HUES64 (cell line): ENCODE data around the gene ZNF197.
"Not testable (repeated sequence)": the region's sequence is repeated elsewhere in the genome, so short reads cannot be mapped to it uniquely, and the experiment has no call there.

ENCODE experiments used
- H3K27ac ChIP-seq: 2 replicates; pipeline ENCODE4 v1.7.0; 2013; ENCODE audit warnings: low read depth, low read length, inconsistent platforms
- H3K27me3 ChIP-seq: 2 replicates; pipeline ENCODE4 v1.6.1; 2013; ENCODE audit warnings: mild to moderate bottlenecking, low read length; ENCODE audit not compliant: insufficient read depth
- H3K36me3 ChIP-seq: 2 replicates; pipeline ENCODE4 v1.6.1; 2013; ENCODE audit warnings: mild to moderate bottlenecking, low read length; ENCODE audit not compliant: insufficient read depth
- H3K4me1 ChIP-seq: 2 replicates; pipeline ENCODE4 v1.6.1; 2013; ENCODE audit warnings: mild to moderate bottlenecking, low read length, moderate library complexity; ENCODE audit not compliant: insufficient read depth
- H3K4me3 ChIP-seq: 2 replicates; pipeline ENCODE4 v1.5.1; 2013; ENCODE audit warnings: mild to moderate bottlenecking, low read length, moderate library complexity
- H3K9ac ChIP-seq: 2 replicates; pipeline ENCODE4 v1.6.1; 2013; ENCODE audit warnings: mild to moderate bottlenecking, low read depth, low read length
- H3K9me3 ChIP-seq: 2 replicates; pipeline ENCODE4 v1.6.1; 2013; ENCODE audit warnings: low read depth, low read length; ENCODE audit not compliant: insufficient read depth
- WGBS: fragments of 150-250, 120-280 bp; methylation state at CpG from one replicate; pipeline ENCODE4 v1.1.7; 2013; ENCODE audit warnings: missing lambda C conversion rate; 5-methylcytosine and 5-hydroxymethylcytosine counted together

The ZNF197 gene

DNA sequence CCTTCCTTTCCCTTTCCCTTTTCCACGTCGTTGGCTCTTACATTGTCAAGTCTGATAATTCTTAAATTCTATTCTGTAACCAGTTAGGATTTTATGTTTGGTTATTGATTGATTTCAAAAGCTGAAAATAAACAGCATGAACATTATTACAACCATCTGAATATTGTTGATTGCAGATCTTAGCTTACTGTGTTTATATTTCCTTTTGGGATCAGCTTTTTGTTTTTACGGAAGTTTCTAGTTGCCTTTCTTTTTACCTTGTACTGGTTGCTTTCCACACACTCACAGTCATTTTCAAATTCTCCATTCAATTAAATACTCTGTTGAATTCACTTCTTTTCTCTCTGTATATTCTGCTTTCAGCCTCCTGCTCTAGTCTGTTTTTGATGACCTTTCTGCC lies 40.3 kb downstream of the ZNF197 start:
- Histone ChIP-seq H3K4me1 (no peaks in the 10 kb centered on the region), H3K4me3 (no peak overlapping the region), H3K36me3 (peaks cover 19% of the 10 kb centered on the region), H3K27me3 (no peaks in the 10 kb centered on the region), H3K9ac (no peak overlapping the region), H3K27ac (no peak overlapping the region), H3K9me3 (no peaks in the 10 kb centered on the region)
- WGBS: 96% methylated on average over 1 of the region's 3 CpGs

DNA sequence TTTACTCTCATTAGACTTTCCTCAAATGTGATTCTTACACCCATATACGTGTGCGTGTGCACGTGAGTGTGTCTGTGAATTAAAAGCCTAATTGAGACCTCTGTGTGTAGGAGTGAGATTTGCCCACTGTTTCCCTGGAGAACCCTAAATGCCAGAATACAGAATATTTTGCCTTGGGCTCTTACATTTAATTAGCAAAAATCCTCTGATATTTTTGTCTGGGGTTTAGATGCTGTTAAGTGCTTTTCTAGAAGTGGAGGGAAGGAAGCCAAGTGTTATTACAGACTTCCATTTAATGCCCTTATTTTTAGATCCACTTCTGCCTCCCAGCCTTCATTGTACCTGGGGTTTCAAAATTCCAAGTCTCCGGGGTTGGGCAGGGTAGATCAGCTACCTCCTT lies 41.5 kb downstream of the ZNF197 start:
- Histone ChIP-seq H3K9me3 (no peaks in the 10 kb centered on the region), H3K27ac (no peak overlapping the region), H3K9ac (no peak overlapping the region), H3K4me1 (no peaks in the 10 kb centered on the region), H3K4me3 (no peak overlapping the region), H3K27me3 (no peaks in the 10 kb centered on the region), H3K36me3 (peaks cover 7% of the 10 kb centered on the region)
- 86% methylated on average over 4 of the region's 4 CpGs for WGBS

DNA sequence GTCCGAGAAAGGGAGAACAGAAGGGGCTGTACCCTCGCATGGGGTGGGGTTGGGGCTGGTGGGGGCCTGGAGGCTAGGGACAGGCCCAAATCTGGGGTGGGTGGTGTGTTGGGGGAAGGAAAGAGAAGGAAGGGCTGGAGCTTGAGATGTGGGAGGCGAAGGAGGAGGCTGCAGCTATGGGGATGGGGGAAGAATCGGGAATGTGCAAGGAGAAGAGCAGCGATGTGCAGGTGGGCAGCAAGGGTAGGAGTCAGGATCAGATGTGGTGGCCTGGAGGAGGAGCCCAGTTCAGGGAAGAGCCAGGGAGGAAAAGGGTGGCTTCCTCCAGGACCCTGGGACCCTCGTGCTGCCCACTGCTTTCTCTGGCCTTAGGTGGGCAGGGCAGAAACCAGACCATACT lies 44.9 kb downstream of the ZNF197 start:
- H3K27ac ChIP-seq: no peak overlapping the region
- 94% methylated on average over 6 of the region's 6 CpGs for WGBS
- no peaks in the 10 kb centered on the region for H3K9me3 ChIP-seq
- H3K9ac ChIP-seq: no peak overlapping the region
- no peaks in the 10 kb centered on the region for H3K27me3 ChIP-seq
- H3K4me3 ChIP-seq: no peak overlapping the region
- H3K36me3 ChIP-seq: no peaks in the 10 kb centered on the region
- no peaks in the 10 kb centered on the region for H3K4me1 ChIP-seq

DNA sequence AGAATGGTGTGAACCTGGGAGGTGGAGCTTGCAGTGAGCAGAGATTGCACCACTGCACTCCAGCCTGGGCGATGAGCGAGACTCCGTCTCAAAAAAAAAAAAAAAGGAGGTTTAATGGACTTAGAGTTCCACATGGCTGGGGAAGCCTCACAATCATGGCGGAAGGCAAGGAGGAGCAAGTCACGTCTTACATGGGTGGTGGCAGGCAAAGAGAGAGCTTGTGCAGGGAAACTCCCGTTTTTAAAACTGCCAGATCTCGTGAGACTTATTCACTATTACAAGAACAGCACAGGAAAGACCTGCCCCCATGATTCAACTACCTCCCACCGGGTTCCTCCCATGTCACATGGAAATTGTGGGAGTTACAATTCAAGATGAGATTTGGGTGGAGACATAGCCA lies 48.6 kb downstream of the ZNF197 start:
- H3K9me3 ChIP-seq, H3K27me3 ChIP-seq, H3K4me1 ChIP-seq, H3K4me3 ChIP-seq, H3K27ac ChIP-seq, H3K36me3 ChIP-seq, H3K9ac ChIP-seq: not testable (repeated sequence)
- WGBS: 91% methylated on average over 7 of the region's 8 CpGs

DNA sequence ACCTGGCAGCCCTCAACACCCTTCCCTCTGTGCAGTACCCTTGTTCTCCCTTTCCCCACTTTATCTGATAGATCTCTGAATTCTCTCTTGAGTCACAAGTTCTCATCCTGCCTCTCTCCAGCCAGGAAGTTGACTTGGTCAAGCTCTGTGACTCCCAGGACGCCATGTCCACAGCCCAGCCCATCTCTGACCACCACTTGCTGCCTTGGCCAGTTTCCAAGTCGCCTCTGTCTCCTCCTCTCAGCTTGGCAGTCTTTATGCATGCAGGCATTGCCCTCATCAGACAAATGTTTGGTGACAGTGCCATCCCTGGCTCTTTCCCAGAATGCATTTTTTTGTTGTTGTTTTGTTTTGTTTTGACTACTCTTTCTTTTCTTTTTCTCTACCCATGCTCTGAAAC lies 49.4 kb downstream of the ZNF197 start:
- H3K27ac ChIP-seq: no peak overlapping the region
- no peak overlapping the region for H3K9ac ChIP-seq
- no peaks in the 10 kb centered on the region for H3K27me3 ChIP-seq
- no peak overlapping the region for H3K4me3 ChIP-seq
- no peaks in the 10 kb centered on the region for H3K9me3 ChIP-seq
- H3K4me1 ChIP-seq: no peaks in the 10 kb centered on the region
- H3K36me3 ChIP-seq: no peaks in the 10 kb centered on the region
- WGBS: 65% methylated on average over 2 of the region's 2 CpGs

DNA sequence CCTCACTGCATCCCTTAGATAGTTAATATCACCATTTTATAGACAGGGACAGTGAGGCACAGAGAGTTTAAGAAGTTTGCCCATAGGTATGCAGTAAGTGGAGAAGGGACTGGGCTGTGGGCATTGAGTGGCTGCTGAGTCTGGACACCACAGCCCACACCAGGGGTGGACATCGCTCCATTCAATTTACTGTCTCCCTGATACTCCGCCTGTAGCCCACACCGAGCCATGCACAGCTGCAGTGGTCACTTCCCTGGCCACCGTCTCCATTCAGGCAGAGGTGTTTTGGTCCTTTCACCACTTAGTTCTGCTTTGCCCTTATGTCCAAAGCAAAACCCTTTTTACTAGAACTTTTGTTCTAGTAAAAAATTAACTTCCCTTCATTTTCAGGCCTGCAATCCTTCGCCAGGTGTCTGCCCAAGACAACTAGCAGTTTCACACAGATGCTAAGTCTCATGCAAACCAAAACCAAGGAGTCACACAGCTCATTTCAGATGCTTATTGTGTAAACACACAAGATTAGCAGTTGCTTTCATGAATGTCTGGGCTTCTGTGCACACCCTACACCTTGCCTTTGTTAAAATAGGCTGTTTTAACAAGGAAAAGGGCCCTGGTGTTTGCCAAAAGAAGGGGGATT lies 53.8 kb downstream of the ZNF197 start:
- H3K27ac ChIP-seq: no peak overlapping the region
- H3K4me1 ChIP-seq: no peaks in the 10 kb centered on the region
- 94% methylated on average over 5 of the region's 5 CpGs for WGBS
- peaks cover 7% of the 10 kb centered on the region; the same call in 1 of the 2 replicates for H3K36me3 ChIP-seq
- peaks cover 10% of the 10 kb centered on the region for H3K9me3 ChIP-seq
- H3K9ac ChIP-seq: no peak overlapping the region
- no peaks in the 10 kb centered on the region for H3K27me3 ChIP-seq
- no peak overlapping the region for H3K4me3 ChIP-seq

DNA sequence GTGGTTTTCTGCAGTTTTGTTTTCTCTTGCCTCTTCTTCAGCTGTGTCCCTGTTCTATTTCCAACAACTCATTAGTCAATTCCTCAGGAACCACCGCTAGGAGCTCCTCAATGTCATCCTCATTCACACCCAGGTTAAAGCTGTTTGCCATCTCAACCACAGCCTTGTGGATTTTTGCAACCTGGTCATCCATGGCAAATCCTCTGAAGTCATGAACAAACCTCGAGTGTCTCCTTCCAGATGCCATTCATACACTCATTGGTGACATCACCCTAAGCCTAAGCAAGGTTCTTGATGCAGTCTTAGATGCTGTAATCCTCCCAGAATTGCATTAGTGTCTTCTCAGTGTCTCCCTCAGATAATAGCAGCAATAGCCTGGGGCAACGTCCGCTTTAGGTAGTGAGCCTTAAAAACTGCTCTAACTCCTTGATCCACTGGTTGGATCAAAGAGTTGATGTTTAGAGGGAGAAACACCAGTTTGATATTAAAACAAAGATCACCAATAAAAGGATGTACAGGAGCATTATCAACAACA lies 56.2 kb downstream of the ZNF197 start:
- 97% methylated on average over 4 of the region's 4 CpGs for WGBS
- H3K9ac ChIP-seq: no peak overlapping the region

DNA sequence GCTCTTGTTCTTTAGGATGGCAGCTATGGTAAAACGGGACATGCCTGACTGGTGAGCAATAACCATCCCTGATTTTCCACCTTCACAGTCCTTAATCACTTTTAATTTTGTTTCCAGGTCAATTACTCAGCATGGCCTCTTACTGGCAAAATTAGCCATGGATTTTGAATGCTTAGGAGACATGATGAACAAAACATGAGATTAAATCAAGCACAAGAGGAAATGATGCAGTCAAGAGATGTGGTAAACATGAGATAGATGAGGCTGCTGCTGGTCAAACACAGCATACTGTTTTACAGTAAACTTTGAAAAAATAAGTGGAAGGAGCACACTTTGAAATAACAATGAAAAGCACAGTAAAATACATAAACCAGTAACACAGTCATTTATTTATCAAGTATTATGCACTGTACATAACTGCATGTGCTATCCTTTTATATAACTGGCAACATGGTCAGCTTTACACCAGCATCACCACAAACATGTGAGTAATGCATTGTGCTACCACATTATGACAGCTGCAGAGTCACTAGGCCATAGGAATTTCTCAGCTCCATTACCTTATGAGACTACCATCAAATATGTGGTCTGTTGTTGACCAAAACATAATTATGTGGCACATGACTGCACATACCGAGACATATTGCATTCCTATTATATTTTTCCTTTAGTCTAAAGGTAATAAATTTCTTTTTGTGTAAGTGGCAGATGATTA lies 57.5 kb downstream of the ZNF197 start:
- 93% methylated on average over 1 of the region's 2 CpGs for WGBS
- H3K27me3 ChIP-seq: no peaks in the 10 kb centered on the region
- peaks cover 14% of the 10 kb centered on the region; the same call in 1 of the 2 replicates for H3K36me3 ChIP-seq
- no peak overlapping the region for H3K27ac ChIP-seq
- H3K4me1 ChIP-seq: no peaks in the 10 kb centered on the region
- peaks cover 26% of the 10 kb centered on the region for H3K9me3 ChIP-seq
- no peak overlapping the region for H3K4me3 ChIP-seq
- no peak overlapping the region for H3K9ac ChIP-seq

More for the DNA sequence above, 56.2 kb downstream of the ZNF197 start:
- Histone ChIP-seq H3K4me1 (no peaks in the 10 kb centered on the region), H3K36me3 (peaks cover 14% of the 10 kb centered on the region; the same call in 1 of the 2 replicates), H3K27ac (no peak overlapping the region), H3K9me3 (peaks cover 18% of the 10 kb centered on the region), H3K27me3 (no peaks in the 10 kb centered on the region), H3K4me3 (no peak overlapping the region)

DNA sequence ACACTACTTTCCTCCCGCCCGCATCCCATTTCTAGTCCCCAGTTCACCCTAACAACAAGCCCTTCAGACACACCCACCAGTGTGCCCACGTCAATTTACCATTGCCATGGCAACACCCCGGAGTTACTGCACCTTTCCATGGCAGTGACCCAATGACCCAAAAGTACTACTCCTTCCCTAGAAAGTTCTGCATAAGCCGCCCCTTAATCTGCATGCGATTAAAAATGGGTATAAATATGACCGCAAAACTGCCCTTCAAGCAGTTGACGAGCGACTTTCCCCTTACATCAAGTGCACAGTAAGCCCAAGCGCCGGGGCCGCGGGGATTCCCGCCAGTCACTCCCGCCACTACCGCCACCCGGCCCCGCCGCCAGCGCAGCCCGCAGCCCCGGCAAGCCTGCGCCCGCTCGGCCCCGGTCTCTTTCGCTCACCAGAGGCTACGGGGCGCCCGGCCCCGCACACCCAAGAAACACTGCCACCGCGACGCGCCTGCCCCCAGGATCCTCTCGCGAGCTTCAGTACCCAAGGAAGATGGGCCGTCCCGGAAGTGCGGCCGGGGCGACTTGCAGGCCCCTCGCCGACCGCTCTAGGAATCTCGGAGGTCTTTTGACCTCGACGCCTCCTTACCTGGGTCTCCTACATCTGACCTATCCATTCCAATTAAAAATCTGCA lies 60.4 kb downstream of the ZNF197 start:
- peak overlapping the region; percentile 84 for H3K9ac ChIP-seq

DNA sequence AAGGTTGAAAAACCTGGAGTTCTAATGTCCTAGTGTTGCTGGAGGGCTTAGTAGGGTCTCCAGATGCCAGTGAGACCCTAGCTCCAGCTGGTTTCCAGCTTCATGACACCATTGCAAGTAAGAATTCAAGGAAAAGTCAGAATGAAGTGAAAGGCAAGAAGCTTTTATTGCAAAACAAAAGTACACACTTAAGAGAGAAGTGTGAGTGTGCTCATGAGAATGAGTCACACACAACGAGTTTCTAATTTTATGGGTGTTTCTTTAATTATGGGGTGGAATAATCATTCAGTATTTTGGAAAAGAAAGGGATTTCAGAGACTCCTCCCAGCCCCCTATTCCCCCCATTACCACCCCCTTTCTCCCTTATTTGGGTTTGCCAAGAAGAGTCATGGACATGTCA lies 63.1 kb downstream of the ZNF197 start:
- H3K36me3 ChIP-seq: peaks cover 14% of the 10 kb centered on the region; the same call in 1 of the 2 replicates
- H3K4me3 ChIP-seq: no peak overlapping the region
- no peaks in the 10 kb centered on the region for H3K4me1 ChIP-seq
- WGBS: 58% methylated on average over 1 of the region's 1 CpG
- no peak overlapping the region for H3K27ac ChIP-seq
- no peak overlapping the region for H3K9ac ChIP-seq
- H3K27me3 ChIP-seq: no peaks in the 10 kb centered on the region
- H3K9me3 ChIP-seq: peaks cover 21% of the 10 kb centered on the region; the same call in 1 of the 2 replicates

More for the DNA sequence above, 60.4 kb downstream of the ZNF197 start:
- WGBS: 7% methylated on average over 46 of the region's 48 CpGs
- peaks cover 14% of the 10 kb centered on the region; the same call in 1 of the 2 replicates for H3K36me3 ChIP-seq
- H3K27ac ChIP-seq: no peak overlapping the region
- peak overlapping the region; percentile 97 for H3K4me3 ChIP-seq
- no peaks in the 10 kb centered on the region for H3K4me1 ChIP-seq
- peaks cover 29% of the 10 kb centered on the region for H3K9me3 ChIP-seq
- no peaks in the 10 kb centered on the region for H3K27me3 ChIP-seq
